ENCODE results near the gene ST3GAL3.

The ST3GAL3 gene

GRCh38 chr1:43914576-43915525 is 207.5 kb downstream of the ST3GAL3 start:
- Histone ChIP-seq H3K27ac (replicated peaks) (no peak overlapping the region), H3K4me3 (replicated peaks; ENCODE audit: insufficient read depth, low read length) (no peak overlapping the region), H3K27me3 (ENCODE audit: insufficient read depth, poor library complexity, severe bottlenecking) (no peaks in the 10 kb centered on the region)
- TF ChIP-seq SPI1 (IDR thresholded peaks at IDR 0.05; ENCODE audit: borderline replicate concordance, low read depth) (no peak), POLR2AphosphoS5 (IDR thresholded peaks at IDR 0.05; ENCODE audit: low read depth) (no peak), REST (IDR thresholded peaks at IDR 0.05; ENCODE audit: insufficient replicate concordance, low read depth) (no peak), CTCF (IDR thresholded peaks at IDR 0.05; ENCODE audit: insufficient read depth, low read length) (no peak), GABPA (IDR thresholded peaks at IDR 0.05; ENCODE audit: low read depth) (no peak)
- DNase-seq (ENCODE audit: low read depth in 1 of 2, low spot score in 1 of 2): no peak

- DNase-seq (ENCODE audit: low read depth in 1 of 2, low spot score in 1 of 2): no peak
- Histone ChIP-seq H3K4me3 (replicated peaks; ENCODE audit: insufficient read depth, low read length) (no peak overlapping the region), H3K27ac (replicated peaks) (no peak overlapping the region), H3K27me3 (ENCODE audit: insufficient read depth, poor library complexity, severe bottlenecking) (no peaks in the 10 kb centered on the region)
- TF ChIP-seq REST (IDR thresholded peaks at IDR 0.05; ENCODE audit: insufficient replicate concordance, low read depth) (no peak), CTCF (IDR thresholded peaks at IDR 0.05; ENCODE audit: insufficient read depth, low read length) (no peak), POLR2AphosphoS5 (IDR thresholded peaks at IDR 0.05; ENCODE audit: low read depth) (no peak), SPI1 (IDR thresholded peaks at IDR 0.05; ENCODE audit: borderline replicate concordance, low read depth) (no peak), GABPA (IDR thresholded peaks at IDR 0.05; ENCODE audit: low read depth) (no peak)
These were observed 212.6 kb downstream of the ST3GAL3 start for GRCh38 chr1:43919906-43920305.

- TF ChIP-seq SPI1 (IDR thresholded peaks at IDR 0.05; ENCODE audit: borderline replicate concordance, low read depth) (no peak), REST (IDR thresholded peaks at IDR 0.05; ENCODE audit: insufficient replicate concordance, low read depth) (no peak), CTCF (IDR thresholded peaks at IDR 0.05; ENCODE audit: insufficient read depth, low read length) (no peak), GABPA (IDR thresholded peaks at IDR 0.05; ENCODE audit: low read depth) (no peak)
- no peak overlapping the region for H3K4me3 ChIP-seq (replicated peaks; ENCODE audit: insufficient read depth, low read length)
- no peak for DNase-seq (ENCODE audit: low read depth in 1 of 2, low spot score in 1 of 2)
- H3K27me3 ChIP-seq (ENCODE audit: insufficient read depth, poor library complexity, severe bottlenecking): no peaks in the 10 kb centered on the region
- no peak overlapping the region for H3K27ac ChIP-seq (replicated peaks)
These were observed 213.7 kb downstream of the ST3GAL3 start for GRCh38 chr1:43921022-43921421.

Measured in HL-60 (cell line).